ENCODE results near the gene PLCXD1. TPM values are rescaled to one million over a fixed set of nuclear protein-coding genes. Genes with fewer than 3 reads are reported as not detected.

The PLCXD1 gene
- total RNA-seq, 1 donor from 2014 or later, result 3.0 TPM

- DNase-seq (ENCODE audit: low spot score in 2 of 2), result peak; percentile 68 to 95
- TF ChIP-seq CTCF (IDR thresholded peaks at IDR 0.05), result no peak
- H3K36me3 ChIP-seq, result no peaks in the 10 kb centered on the region
- H3K4me1 ChIP-seq, result no peaks in the 10 kb centered on the region
- intact Hi-C loops (cut with DNase I), result loop anchor here (1.0 kb wide), 1 partner anchor 36 kb away; no protein-coding TSS in a partner anchor
- H3K27ac ChIP-seq, result peak overlapping the region in 1 of 2 donors; percentile 41
- no peaks in the 10 kb centered on the region for H3K27me3 ChIP-seq
- H3K4me3 ChIP-seq, result peak overlapping the region; percentile 44 to 77
- H3K9me3 ChIP-seq, result no peaks in the 10 kb centered on the region
Measured at GRCh38 chrX:283115-283845, 2.1 kb downstream of the PLCXD1 start.

GRCh38 chrX:285076-285677, 4.0 kb downstream of the PLCXD1 start:
- no peak overlapping the region for H3K4me3 ChIP-seq
- H3K27me3 ChIP-seq, result no peaks in the 10 kb centered on the region
- no peaks in the 10 kb centered on the region for H3K4me1 ChIP-seq
- no peak for TF ChIP-seq CTCF (IDR thresholded peaks at IDR 0.05)
- intact Hi-C loops (cut with DNase I), result no loop called here
- H3K27ac ChIP-seq, result no peak overlapping the region
- H3K9me3 ChIP-seq, result no peaks in the 10 kb centered on the region
- no peak for DNase-seq (ENCODE audit: low spot score in 2 of 2)
- peaks cover 0 to 4% of the 10 kb centered on the region in 2 donors for H3K36me3 ChIP-seq

GRCh38 chrX:287670-288069, 6.5 kb downstream of the PLCXD1 start:
- no peak for DNase-seq (ENCODE audit: low spot score in 2 of 2)
- Histone ChIP-seq H3K4me3 (no peak overlapping the region), H3K27me3 (no peaks in the 10 kb centered on the region), H3K36me3 (peaks cover 0 to 14% of the 10 kb centered on the region in 2 donors), H3K9me3 (no peaks in the 10 kb centered on the region), H3K4me1 (no peaks in the 10 kb centered on the region), H3K27ac (no peak overlapping the region)
- TF ChIP-seq CTCF (IDR thresholded peaks at IDR 0.05), result no peak
- intact Hi-C loops (cut with DNase I), result no loop called here

- Histone ChIP-seq H3K27ac (no peak overlapping the region), H3K9me3 (no peaks in the 10 kb centered on the region), H3K4me1 (no peaks in the 10 kb centered on the region), H3K4me3 (no peak overlapping the region), H3K27me3 (no peaks in the 10 kb centered on the region), H3K36me3 (peaks cover 0 to 22% of the 10 kb centered on the region in 2 donors)
- DNase-seq (ENCODE audit: low spot score in 2 of 2), result no peak
- TF ChIP-seq CTCF (IDR thresholded peaks at IDR 0.05), result no peak
- intact Hi-C loops (cut with DNase I), result no loop called here
Measured at GRCh38 chrX:288561-288991, 7.4 kb downstream of the PLCXD1 start.

- no peak for DNase-seq (ENCODE audit: low spot score in 2 of 2)
Measured at GRCh38 chrX:290476-291166, 9.4 kb downstream of the PLCXD1 start.

More at GRCh38 chrX:290476-291166, 9.4 kb downstream of the PLCXD1 start:
- intact Hi-C loops (cut with DNase I), result no loop called here
- no peaks in the 10 kb centered on the region for H3K9me3 ChIP-seq
- H3K36me3 ChIP-seq, result peaks cover 0 to 24% of the 10 kb centered on the region in 2 donors
- no peak for TF ChIP-seq CTCF (IDR thresholded peaks at IDR 0.05)
- H3K27me3 ChIP-seq, result no peaks in the 10 kb centered on the region
- no peak overlapping the region for H3K4me3 ChIP-seq
- H3K4me1 ChIP-seq, result no peaks in the 10 kb centered on the region
- H3K27ac ChIP-seq, result no peak overlapping the region

Measured in ascending aorta (tissue), 2 donors.